Superior temporal gyrus (tissue), 1 donor: ENCODE data around the gene CATSPER1.

Experiments used
- DNase-seq: peaks from one replicate; pipeline ENCODE4 v3.0.0-alpha.2; 2016; ENCODE audit errors: extremely low spot score

CATSPER1 gene

DNA sequence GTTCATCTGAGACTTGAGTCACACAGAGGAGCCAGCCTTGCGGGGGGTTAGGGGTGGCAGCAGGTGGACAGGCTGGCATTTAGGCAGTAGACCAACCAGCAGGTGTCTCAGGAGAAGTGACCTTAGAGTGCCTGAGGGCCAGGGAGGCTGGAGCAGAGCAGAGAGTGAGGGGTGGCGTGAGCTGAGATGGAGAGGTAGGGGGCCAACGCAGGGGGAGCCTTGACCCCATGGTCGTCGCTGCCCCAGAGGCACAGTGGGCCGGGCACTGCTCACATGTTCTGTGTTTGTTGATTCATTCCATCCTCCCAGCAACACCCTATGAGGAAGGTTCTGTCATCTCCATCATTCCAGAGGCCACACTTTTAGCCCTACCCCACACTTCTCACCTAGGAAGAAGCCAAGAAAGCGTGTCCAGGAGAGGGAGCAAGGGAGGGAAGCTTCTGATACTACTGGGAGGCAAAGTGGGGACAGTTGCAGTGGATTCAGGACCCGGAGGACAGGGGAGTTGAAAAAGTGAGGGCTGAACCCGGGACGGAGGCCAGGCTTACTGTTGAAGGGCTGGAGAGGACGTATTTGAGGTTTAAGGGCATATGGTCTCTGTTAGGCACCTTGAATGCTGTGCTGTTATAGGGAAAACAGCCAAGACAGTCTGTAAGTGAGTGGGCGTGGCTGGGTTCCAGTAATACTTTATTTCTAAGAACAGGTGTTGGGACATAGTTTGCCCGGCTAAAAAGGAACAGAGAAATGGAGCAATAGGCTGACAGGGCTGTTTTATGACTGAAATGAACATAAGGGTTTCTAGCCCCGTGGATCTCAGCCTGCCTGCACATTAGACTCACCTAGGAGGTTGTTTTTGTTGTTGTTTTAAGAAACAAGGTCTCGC, 57.4 kb downstream of the CATSPER1 start:
- no peak for DNase-seq

GRCh38 chr11:65967329-65967934, 58.8 kb downstream of the CATSPER1 start:
- no peak for DNase-seq
